MV-4-11 (cell line): ENCODE measurements around the gene STXBP4.

Experiments used
- DNase-seq: peaks from one replicate; lab custom pipeline; 2025; lab: John Stamatoyannopoulos, UW

Gene STXBP4

GRCh38 chr17:54968262-54968987 is at the start of gene STXBP4, which contains the start of gene COX11:
Gene STXBP4 (plus strand): TSS chr17:54968765. CDS start chr17:54986220, 17,455 bp downstream.
Gene COX11 (minus strand): TSS chr17:54968654. CDS start chr17:54968646, 8 bp downstream.
- DNase-seq, result peak; percentile 94

GRCh38 chr17:54919425-54919824 is 49.1 kb upstream of the STXBP4 start:
- DNase-seq, result no peak

- no peak for DNase-seq
Observed at GRCh38 chr17:54920819-54921218, 47.7 kb upstream of the STXBP4 start.

GRCh38 chr17:54924405-54924804 is 44.2 kb upstream of the STXBP4 start:
- DNase-seq, result no peak

- DNase-seq, result no peak
Observed at GRCh38 chr17:54927525-54927924, 41.0 kb upstream of the STXBP4 start.

GRCh38 chr17:54932711-54933110 is 35.9 kb upstream of the STXBP4 start:
- DNase-seq, result no peak

- DNase-seq, result no peak
Observed at GRCh38 chr17:54933921-54934320, 34.6 kb upstream of the STXBP4 start.

GRCh38 chr17:54935471-54935870 is 33.1 kb upstream of the STXBP4 start:
- DNase-seq, result no peak

- DNase-seq, result no peak
Observed at GRCh38 chr17:54937018-54937417, 31.5 kb upstream of the STXBP4 start.

- DNase-seq, result no peak
Observed at GRCh38 chr17:54937426-54937825, 31.1 kb upstream of the STXBP4 start.

- DNase-seq, result no peak
Observed at GRCh38 chr17:54941285-54941684, 27.3 kb upstream of the STXBP4 start.

GRCh38 chr17:54944796-54945195 is 23.8 kb upstream of the STXBP4 start:
- DNase-seq, result no peak

GRCh38 chr17:54945231-54945630 is 23.3 kb upstream of the STXBP4 start:
- DNase-seq, result no peak

GRCh38 chr17:54945671-54946070 is 22.9 kb upstream of the STXBP4 start:
- no peak for DNase-seq

- DNase-seq, result peak; percentile 79
Observed at GRCh38 chr17:54947396-54947795, 21.2 kb upstream of the STXBP4 start.

GRCh38 chr17:54948380-54948779 is 20.2 kb upstream of the STXBP4 start:
- DNase-seq, result peak; percentile 32

GRCh38 chr17:54950116-54950515 is 18.4 kb upstream of the STXBP4 start:
- DNase-seq, result no peak

- no peak for DNase-seq
Observed at GRCh38 chr17:54951286-54951685, 17.3 kb upstream of the STXBP4 start.

GRCh38 chr17:54956791-54957190 is 11.8 kb upstream of the STXBP4 start:
- DNase-seq, result no peak

GRCh38 chr17:54967621-54968261 is 824 bp upstream of the STXBP4 start:
- DNase-seq, result peak; percentile 52

GRCh38 chr17:54968988-54969332 is 395 bp downstream of the STXBP4 start:
- DNase-seq, result no peak

- no peak for DNase-seq
Observed at GRCh38 chr17:54969658-54970572, 1.4 kb downstream of the STXBP4 start.

- no peak for DNase-seq
Observed at GRCh38 chr17:54971147-54971546, 2.6 kb downstream of the STXBP4 start.
